ENCODE results near the gene LRRC37A.
"Not testable (repeated sequence)": the region's sequence is repeated elsewhere in the genome, so short reads cannot be mapped to it uniquely, and the experiment has no call there.

DNA sequence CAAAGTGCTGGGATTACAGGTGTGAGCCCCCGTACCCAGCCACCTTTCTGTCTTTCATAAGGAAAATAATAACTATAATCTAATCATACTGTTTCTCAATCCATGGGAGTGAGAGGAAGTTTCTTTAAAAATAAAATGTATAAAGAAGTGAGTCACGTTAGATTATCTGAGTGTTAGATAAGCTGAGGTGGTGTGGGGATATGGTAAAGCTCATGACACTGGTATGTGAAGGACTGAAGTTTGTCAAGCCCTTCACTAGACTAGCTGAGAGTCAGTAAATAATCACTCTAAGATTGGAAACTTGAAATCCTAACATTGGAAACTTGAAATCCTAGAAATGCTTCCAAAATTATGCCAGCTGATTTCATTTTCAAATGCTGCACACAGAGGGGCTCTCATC is 9.4 kb upstream of the LRRC37A start:
- not testable (repeated sequence) for TF ChIP-seq CTCF (IDR thresholded peaks at IDR 0.05); ZFX (IDR thresholded peaks at IDR 0.05; ENCODE audit: borderline replicate concordance)
